Activated CD4-positive, alpha-beta memory T cell treated with anti-CD3 and anti-CD28 coated beads for 36 hours (primary cell): ENCODE measurements around the gene NGLY1. TPM values are rescaled to one million over a fixed set of nuclear protein-coding genes. Genes with fewer than 3 reads are reported as not detected.
A peak's percentile ranks its signal among the peaks of the same experiment; 100 is the strongest.

Source experiments
- CTCF ChIA-PET: fragments of 350-600 bp; sonication (Branson Sonifier 250); formaldehyde crosslinking; loops from one replicate; lab custom pipeline; 2021; ENCODE audit warnings: antibody characterized with exemption, inconsistent platforms; lab: Charles Lee
- POLR2A ChIA-PET: fragments of 350-600 bp; sonication (Branson Sonifier 250); formaldehyde crosslinking; loops from one replicate; lab custom pipeline; 2021; ENCODE audit warnings: antibody characterized with exemption; lab: Charles Lee
- DNase-seq: peaks from one replicate; pipeline ENCODE4 v3.0.0-alpha.2; 2020
- H3K27ac Mint-ChIP-seq: one replicate; pipeline ENCODE4 v1.8.0; 2021; ENCODE audit warnings: mixed read lengths
- H3K27me3 Mint-ChIP-seq: one replicate; pipeline ENCODE4 v1.8.0; 2021; ENCODE audit warnings: mixed read lengths
- H3K36me3 Mint-ChIP-seq: one replicate; pipeline ENCODE4 v1.8.0; 2021; ENCODE audit warnings: mixed read lengths
- H3K4me1 Mint-ChIP-seq: one replicate; pipeline ENCODE4 v1.8.0; 2021; ENCODE audit warnings: low read depth, mixed read lengths
- H3K4me3 Mint-ChIP-seq: one replicate; pipeline ENCODE4 v1.8.0; 2021; ENCODE audit warnings: mild to moderate bottlenecking, mixed read lengths
- H3K9me3 Mint-ChIP-seq: one replicate; pipeline ENCODE4 v1.8.0; 2021; ENCODE audit warnings: mixed read lengths
- intact Hi-C: fragments of 100-400 bp; cut with micrococcal nuclease; formaldehyde crosslinking; loops from one replicate; pipeline ENCODE4 v1.15.1; 2023
- total RNA-seq, 2 experiments: library from RNA; stranded (reverse); gene quantifications; one replicate each; pipeline ENCODE4 v1.2.3, GENCODE V29; 2021

Gene NGLY1
- total RNA-seq, 2 experiments from 2014 or later = 51.5 to 56.7 TPM

- H3K9me3 Mint-ChIP-seq = no peaks in the 10 kb centered on the region
- intact Hi-C loops = no loop called here
- no peaks in the 10 kb centered on the region for H3K27me3 Mint-ChIP-seq
- H3K4me3 Mint-ChIP-seq = no peak overlapping the region
- ChIA-PET CTCF (interaction anchor here (0.8 kb wide), 1 partner anchor 96 kb away, joined by 4 read pairs; no protein-coding TSS in a partner anchor), POLR2A (no interaction called here)
- H3K36me3 Mint-ChIP-seq = peaks cover 49% of the 10 kb centered on the region
- DNase-seq = no peak
- H3K27ac Mint-ChIP-seq = no peak overlapping the region
- peaks cover 2% of the 10 kb centered on the region for H3K4me1 Mint-ChIP-seq
These were observed 38.8 kb downstream of the NGLY1 start for GRCh38 chr3:25744470-25744869.

GRCh38 chr3:25728101-25728500 lies 55.1 kb downstream of the NGLY1 start:
- peaks cover 36% of the 10 kb centered on the region for H3K36me3 Mint-ChIP-seq
- no peak overlapping the region for H3K27ac Mint-ChIP-seq
- no peaks in the 10 kb centered on the region for H3K27me3 Mint-ChIP-seq
- no peaks in the 10 kb centered on the region for H3K4me1 Mint-ChIP-seq
- POLR2A ChIA-PET = no interaction called here
- no peak for DNase-seq
- CTCF ChIA-PET = no interaction called here
- no peaks in the 10 kb centered on the region for H3K9me3 Mint-ChIP-seq
- intact Hi-C loops = loop anchor here (5.0 kb wide), 1 partner anchor 61 kb away; no protein-coding TSS in a partner anchor
- no peak overlapping the region for H3K4me3 Mint-ChIP-seq

- Mint-ChIP-seq H3K4me1 (no peaks in the 10 kb centered on the region), H3K36me3 (peaks cover 30% of the 10 kb centered on the region), H3K9me3 (no peaks in the 10 kb centered on the region), H3K27ac (no peak overlapping the region), H3K4me3 (no peak overlapping the region), H3K27me3 (no peaks in the 10 kb centered on the region)
- POLR2A ChIA-PET = no interaction called here
- intact Hi-C loops = loop anchor here (5.0 kb wide), 1 partner anchor 60 kb away; no protein-coding TSS in a partner anchor
- CTCF ChIA-PET = interaction anchor here (1.5 kb wide), 1 partner anchor 79 kb away, joined by 7 read pairs; no protein-coding TSS in a partner anchor
- DNase-seq = no peak
These were observed 55.9 kb downstream of the NGLY1 start for GRCh38 chr3:25727316-25727715.

DNA sequence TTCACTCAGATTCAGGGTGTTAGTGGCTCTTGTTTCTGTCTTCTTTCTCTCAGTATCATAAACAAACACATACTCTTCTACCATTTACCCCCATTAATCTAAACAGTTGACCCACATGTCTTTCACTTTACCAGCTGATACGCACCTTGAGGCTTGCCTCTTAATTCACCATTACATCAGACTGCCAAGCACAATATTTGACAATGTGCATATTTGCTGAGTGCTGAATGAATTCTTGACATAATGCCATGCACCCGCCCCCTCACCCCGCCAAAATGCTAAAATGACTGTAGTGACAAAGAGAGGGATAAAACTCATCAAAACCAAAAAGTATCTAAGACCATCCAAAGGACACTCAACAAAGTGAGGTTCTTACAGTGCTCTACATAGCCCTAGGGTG lies 57.4 kb downstream of the NGLY1 start:
- Mint-ChIP-seq H3K36me3 (peaks cover 30% of the 10 kb centered on the region), H3K27ac (no peak overlapping the region), H3K4me1 (no peaks in the 10 kb centered on the region), H3K9me3 (no peaks in the 10 kb centered on the region), H3K4me3 (no peak overlapping the region), H3K27me3 (no peaks in the 10 kb centered on the region)
- CTCF ChIA-PET = interaction anchor here (1.2 kb wide), 1 partner anchor 78 kb away, joined by 3 read pairs; no protein-coding TSS in a partner anchor
- POLR2A ChIA-PET = no interaction called here
- intact Hi-C loops = loop anchor here (5.0 kb wide), 1 partner anchor 59 kb away; no protein-coding TSS in a partner anchor
- peak; percentile 16 for DNase-seq

DNA sequence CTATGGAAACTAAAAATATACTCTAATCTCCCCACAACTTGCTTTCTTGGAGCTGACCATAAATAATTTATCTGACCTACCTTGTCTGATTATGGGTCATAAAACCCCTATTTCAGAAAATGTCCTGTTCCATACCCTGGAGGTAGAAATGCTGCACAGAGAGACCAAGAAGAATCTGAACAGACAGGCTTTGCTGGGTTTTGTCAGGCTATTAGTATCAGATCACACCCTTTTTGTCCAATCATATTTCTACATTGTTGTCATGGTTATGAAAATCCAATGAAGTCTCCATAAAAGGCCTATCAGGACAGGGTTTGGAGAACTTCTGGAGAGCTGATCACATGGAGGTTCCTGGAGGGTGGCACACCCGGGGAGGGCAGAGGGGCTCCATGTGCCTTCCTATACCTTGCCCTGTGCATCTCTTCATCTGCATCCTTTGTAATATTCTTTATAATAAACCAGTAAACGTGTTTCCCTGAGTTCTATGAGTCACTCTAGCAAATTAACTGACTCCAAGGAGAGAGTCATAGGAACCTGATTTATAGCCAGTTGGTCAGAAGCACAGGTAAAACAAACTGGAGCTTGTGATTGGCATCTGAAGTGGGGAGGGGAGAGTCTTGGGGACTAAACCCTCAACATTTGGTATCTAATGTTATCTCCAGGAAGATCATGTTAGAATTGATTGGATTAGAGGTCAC lies 58.1 kb downstream of the NGLY1 start:
- H3K4me3 Mint-ChIP-seq = no peak overlapping the region
- H3K27me3 Mint-ChIP-seq = no peaks in the 10 kb centered on the region
- H3K9me3 Mint-ChIP-seq = no peaks in the 10 kb centered on the region
- ChIA-PET CTCF (interaction anchor here (1.2 kb wide), 1 partner anchor 77 kb away, joined by 3 read pairs; no protein-coding TSS in a partner anchor), POLR2A (no interaction called here)
- no peak for DNase-seq
- no peak overlapping the region for H3K27ac Mint-ChIP-seq
- intact Hi-C loops = loop anchor here (5.0 kb wide), 1 partner anchor 58 kb away; no protein-coding TSS in a partner anchor
- H3K36me3 Mint-ChIP-seq = peaks cover 28% of the 10 kb centered on the region
- H3K4me1 Mint-ChIP-seq = no peaks in the 10 kb centered on the region

DNA sequence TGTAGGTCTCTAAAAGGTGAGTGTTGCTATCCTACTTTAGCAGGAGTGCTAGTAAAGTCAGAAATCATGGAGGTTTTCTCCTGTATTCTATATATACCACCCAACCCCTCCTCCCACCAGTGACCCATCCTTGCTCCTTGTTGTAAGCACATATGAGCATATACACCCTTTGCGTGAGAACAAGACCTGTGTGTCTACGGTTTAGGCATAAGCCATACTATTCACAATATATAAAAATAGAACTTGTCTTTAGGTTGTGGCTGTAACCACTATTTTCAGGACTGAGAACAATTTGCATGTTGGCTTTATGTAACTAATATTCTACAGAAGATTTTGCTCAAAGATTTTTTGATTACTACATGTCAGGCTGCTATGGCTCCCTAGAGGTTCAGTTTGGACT lies 59.4 kb downstream of the NGLY1 start:
- no peak overlapping the region for H3K27ac Mint-ChIP-seq
- H3K36me3 Mint-ChIP-seq = peaks cover 21% of the 10 kb centered on the region
- POLR2A ChIA-PET = no interaction called here
- no peaks in the 10 kb centered on the region for H3K4me1 Mint-ChIP-seq
- DNase-seq = no peak
- H3K27me3 Mint-ChIP-seq = no peaks in the 10 kb centered on the region
- intact Hi-C loops = no loop called here
- no peak overlapping the region for H3K4me3 Mint-ChIP-seq
- CTCF ChIA-PET = interaction anchor here (1.1 kb wide), 1 partner anchor 75 kb away, joined by 3 read pairs; no protein-coding TSS in a partner anchor
- H3K9me3 Mint-ChIP-seq = no peaks in the 10 kb centered on the region

DNA sequence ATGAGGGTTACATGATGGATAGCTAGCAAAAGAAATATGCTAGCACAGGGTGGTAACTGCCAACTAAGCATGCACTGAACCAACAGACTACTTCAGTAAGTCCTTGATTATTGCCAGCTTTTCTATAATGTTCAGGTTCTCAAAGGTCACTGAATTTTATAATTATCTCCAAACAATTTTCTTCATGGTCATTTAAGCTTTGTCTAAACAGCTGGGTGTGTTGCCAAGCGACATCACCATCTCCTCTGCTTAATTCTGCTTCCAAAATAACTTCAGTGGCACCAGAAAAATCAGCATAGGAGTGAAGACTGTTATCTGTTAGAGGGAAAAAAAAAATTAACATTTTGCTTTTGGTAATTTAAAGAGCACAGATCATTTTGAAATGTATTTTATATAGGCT lies 63.9 kb downstream of the NGLY1 start:
- intact Hi-C loops = no loop called here
- no peak overlapping the region for H3K27ac Mint-ChIP-seq
- H3K36me3 Mint-ChIP-seq = peaks cover 3% of the 10 kb centered on the region
- no peaks in the 10 kb centered on the region for H3K4me1 Mint-ChIP-seq
- peaks cover 3% of the 10 kb centered on the region for H3K9me3 Mint-ChIP-seq
- no peaks in the 10 kb centered on the region for H3K27me3 Mint-ChIP-seq
- CTCF ChIA-PET = no interaction called here
- no peak for DNase-seq
- no peak overlapping the region for H3K4me3 Mint-ChIP-seq
- POLR2A ChIA-PET = no interaction called here

GRCh38 chr3:25713341-25713985 lies 69.8 kb downstream of the NGLY1 start:
- Mint-ChIP-seq H3K27me3 (peaks cover 5% of the 10 kb centered on the region), H3K9me3 (peaks cover 3% of the 10 kb centered on the region), H3K4me3 (no peak overlapping the region), H3K27ac (no peak overlapping the region), H3K4me1 (no peaks in the 10 kb centered on the region), H3K36me3 (peaks cover 3% of the 10 kb centered on the region)
- ChIA-PET POLR2A (no interaction called here), CTCF (no interaction called here)
- intact Hi-C loops = no loop called here
- DNase-seq = no peak

- Mint-ChIP-seq H3K27me3 (peaks cover 14% of the 10 kb centered on the region), H3K9me3 (no peaks in the 10 kb centered on the region), H3K36me3 (no peaks in the 10 kb centered on the region), H3K4me1 (no peaks in the 10 kb centered on the region), H3K27ac (no peak overlapping the region), H3K4me3 (no peak overlapping the region)
- ChIA-PET POLR2A (no interaction called here), CTCF (interaction anchor here (0.7 to 1.1 kb wide), 2 partner anchors 30 to 146 kb away, joined by 3 to 4 read pairs; no protein-coding TSS in a partner anchor)
- DNase-seq = no peak
- intact Hi-C loops = no loop called here
These were observed 72.2 kb downstream of the NGLY1 start for GRCh38 chr3:25711090-25711489.

- CTCF ChIA-PET = no interaction called here
- no peaks in the 10 kb centered on the region for H3K4me1 Mint-ChIP-seq
- no peaks in the 10 kb centered on the region for H3K36me3 Mint-ChIP-seq
- POLR2A ChIA-PET = no interaction called here
- H3K27me3 Mint-ChIP-seq = peaks cover 27% of the 10 kb centered on the region
- no peaks in the 10 kb centered on the region for H3K9me3 Mint-ChIP-seq
- H3K4me3 Mint-ChIP-seq = no peak overlapping the region
- H3K27ac Mint-ChIP-seq = no peak overlapping the region
- DNase-seq = no peak
- intact Hi-C loops = no loop called here
These were observed 75.2 kb downstream of the NGLY1 start for GRCh38 chr3:25708036-25708435.

DNA sequence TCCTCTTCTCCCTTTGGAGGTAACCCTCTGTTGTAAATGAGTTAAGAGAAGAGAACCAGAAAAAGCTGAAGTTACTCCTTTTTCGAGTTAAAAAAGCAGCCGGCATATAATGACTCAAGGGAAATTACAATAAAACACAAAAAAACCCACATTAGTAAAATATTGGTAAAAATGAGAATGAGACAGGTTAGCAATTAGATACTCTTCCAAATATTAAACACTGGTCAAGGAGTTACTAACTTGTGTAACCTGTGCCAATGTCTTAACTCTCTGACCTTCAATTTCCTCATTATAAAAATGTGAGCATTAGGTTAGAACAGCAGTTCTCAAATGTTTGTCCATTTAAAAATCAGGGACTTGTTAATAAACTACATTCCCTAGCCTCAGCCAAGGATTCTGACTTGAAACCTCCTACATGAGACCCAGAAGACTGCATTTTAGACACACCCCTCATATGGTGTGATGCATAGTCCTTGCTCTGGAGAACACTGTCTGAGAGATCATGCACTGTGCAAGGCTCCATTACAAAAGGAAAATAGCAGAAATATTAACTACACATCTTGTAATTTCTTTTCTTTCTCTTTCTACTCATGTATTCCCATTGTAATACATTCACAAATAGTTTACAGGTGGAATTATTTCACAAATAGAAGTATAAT lies 75.8 kb downstream of the NGLY1 start:
- Mint-ChIP-seq H3K27ac (no peak overlapping the region), H3K4me1 (no peaks in the 10 kb centered on the region), H3K9me3 (no peaks in the 10 kb centered on the region), H3K27me3 (peaks cover 27% of the 10 kb centered on the region), H3K36me3 (no peaks in the 10 kb centered on the region), H3K4me3 (no peak overlapping the region)
- ChIA-PET POLR2A (no interaction called here), CTCF (no interaction called here)
- intact Hi-C loops = no loop called here
- DNase-seq = no peak

- ChIA-PET CTCF (no interaction called here), POLR2A (no interaction called here)
- DNase-seq = no peak
- Mint-ChIP-seq H3K27ac (no peak overlapping the region), H3K4me1 (no peaks in the 10 kb centered on the region), H3K4me3 (no peak overlapping the region), H3K27me3 (peaks cover 27% of the 10 kb centered on the region), H3K36me3 (no peaks in the 10 kb centered on the region), H3K9me3 (no peaks in the 10 kb centered on the region)
- intact Hi-C loops = no loop called here
These were observed 77.0 kb downstream of the NGLY1 start for GRCh38 chr3:25706213-25706612.
